Measurements from ENCODE around the gene PRPSAP2. TPM values are rescaled to one million over a fixed set of nuclear protein-coding genes. Genes with fewer than 3 reads are reported as not detected.

PRPSAP2 gene
- total RNA-seq, 1 experiment from 2014 or later, result 24.6 TPM

DNA sequence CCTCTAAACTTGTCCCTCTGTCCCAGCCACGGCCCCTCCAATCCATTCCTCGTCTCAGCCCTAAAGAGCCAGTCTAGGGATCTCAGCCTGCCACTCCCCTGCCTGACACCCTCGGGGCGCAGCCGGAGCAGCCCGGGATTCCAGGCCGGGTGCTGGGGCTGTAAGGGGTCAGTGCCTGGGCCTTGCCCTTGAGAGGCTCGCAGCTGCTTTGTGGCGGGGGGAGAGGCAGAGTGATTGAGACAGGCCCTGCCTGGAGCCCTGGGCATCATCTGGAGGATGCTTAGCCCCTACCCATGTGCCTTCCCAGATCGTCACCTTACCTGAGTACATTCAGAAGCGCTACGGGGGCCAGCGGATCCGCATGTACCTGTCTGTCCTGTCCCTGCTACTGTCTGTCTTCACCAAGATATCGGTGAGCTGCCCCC lies 102.3 kb downstream of the PRPSAP2 start:
- Mint-ChIP-seq H3K36me3 (ENCODE audit: insufficient read depth, unreplicated experiment) (no peaks in the 10 kb centered on the region), H3K27ac (ENCODE audit: unreplicated experiment) (no peak overlapping the region), H3K9me3 (ENCODE audit: low read depth, unreplicated experiment) (no peaks in the 10 kb centered on the region), H3K4me3 (ENCODE audit: low read depth, unreplicated experiment) (no peak overlapping the region), H3K4me1 (ENCODE audit: low read depth, unreplicated experiment) (no peaks in the 10 kb centered on the region), H3K27me3 (ENCODE audit: unreplicated experiment) (no peaks in the 10 kb centered on the region)
- CTCF ChIA-PET, result interaction anchor here (1.6 kb wide), 1 partner anchor 335 kb away, joined by 8 read pairs; no protein-coding TSS in a partner anchor
- intact Hi-C loops (cut with micrococcal nuclease; ENCODE audit: unreplicated experiment), result no loop called here
- DNase-seq, result no peak
- TF ChIP-seq, protein P1, sequence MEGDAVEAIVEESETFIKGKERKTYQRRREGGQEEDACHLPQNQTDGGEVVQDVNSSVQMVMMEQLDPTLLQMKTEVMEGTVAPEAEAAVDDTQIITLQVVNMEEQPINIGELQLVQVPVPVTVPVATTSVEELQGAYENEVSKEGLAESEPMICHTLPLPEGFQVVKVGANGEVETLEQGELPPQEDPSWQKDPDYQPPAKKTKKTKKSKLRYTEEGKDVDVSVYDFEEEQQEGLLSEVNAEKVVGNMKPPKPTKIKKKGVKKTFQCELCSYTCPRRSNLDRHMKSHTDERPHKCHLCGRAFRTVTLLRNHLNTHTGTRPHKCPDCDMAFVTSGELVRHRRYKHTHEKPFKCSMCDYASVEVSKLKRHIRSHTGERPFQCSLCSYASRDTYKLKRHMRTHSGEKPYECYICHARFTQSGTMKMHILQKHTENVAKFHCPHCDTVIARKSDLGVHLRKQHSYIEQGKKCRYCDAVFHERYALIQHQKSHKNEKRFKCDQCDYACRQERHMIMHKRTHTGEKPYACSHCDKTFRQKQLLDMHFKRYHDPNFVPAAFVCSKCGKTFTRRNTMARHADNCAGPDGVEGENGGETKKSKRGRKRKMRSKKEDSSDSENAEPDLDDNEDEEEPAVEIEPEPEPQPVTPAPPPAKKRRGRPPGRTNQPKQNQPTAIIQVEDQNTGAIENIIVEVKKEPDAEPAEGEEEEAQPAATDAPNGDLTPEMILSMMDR (IDR thresholded peaks at IDR 0.05; ENCODE audit: unreplicated experiment), result no peak
- BruUV-seq (replicated peaks), result no TSS peak

DNA sequence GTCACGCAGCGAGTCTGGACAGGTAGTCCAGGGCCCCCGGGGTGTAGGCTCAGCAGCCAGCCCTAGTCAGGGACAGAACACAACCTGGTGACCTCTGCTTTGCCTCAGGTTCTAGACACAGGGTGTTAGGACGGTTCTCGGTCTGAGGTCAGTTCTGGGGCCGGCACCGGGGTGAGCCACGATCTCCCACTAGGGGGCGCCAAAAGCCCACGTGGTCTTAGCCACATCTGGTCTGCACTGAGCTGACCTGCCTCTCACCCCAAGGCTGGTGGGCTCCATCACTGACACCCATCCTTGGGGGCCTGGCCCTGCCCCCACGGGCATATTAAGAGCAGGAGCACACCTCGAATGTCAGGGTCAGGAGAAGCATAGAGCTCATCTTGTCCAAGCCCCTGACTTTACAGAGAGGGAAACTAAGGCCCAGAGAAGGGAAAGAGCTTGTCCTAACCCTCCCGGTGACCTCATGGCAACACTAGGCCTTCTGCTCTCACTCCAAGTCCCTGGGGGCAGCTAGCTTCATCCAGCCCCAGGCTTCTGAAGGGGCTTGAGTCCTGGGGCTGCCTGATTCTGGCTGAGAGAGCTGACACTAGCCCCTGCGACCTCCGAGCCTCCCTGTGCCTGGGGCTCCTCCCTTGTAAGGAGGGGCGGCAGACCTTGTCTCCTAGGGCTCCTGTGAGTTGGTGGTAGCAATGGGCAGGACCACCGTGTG lies 103.0 kb downstream of the PRPSAP2 start:
- H3K4me3 Mint-ChIP-seq (ENCODE audit: low read depth, unreplicated experiment), result no peak overlapping the region
- DNase-seq, result peak; percentile 85
- no peak overlapping the region for H3K27ac Mint-ChIP-seq (ENCODE audit: unreplicated experiment)
- no peaks in the 10 kb centered on the region for H3K36me3 Mint-ChIP-seq (ENCODE audit: insufficient read depth, unreplicated experiment)
- intact Hi-C loops (cut with micrococcal nuclease; ENCODE audit: unreplicated experiment), result no loop called here
- no peaks in the 10 kb centered on the region for H3K27me3 Mint-ChIP-seq (ENCODE audit: unreplicated experiment)
- BruUV-seq (replicated peaks), result no TSS peak
- TF ChIP-seq, protein P1 (IDR thresholded peaks at IDR 0.05; ENCODE audit: unreplicated experiment), result peak; percentile 84
- CTCF ChIA-PET, result interaction anchor here (0.6 to 1.6 kb wide), 4 partner anchors 9 to 335 kb away, joined by 3 to 8 read pairs (median 4); no protein-coding TSS in a partner anchor
- no peaks in the 10 kb centered on the region for H3K9me3 Mint-ChIP-seq (ENCODE audit: low read depth, unreplicated experiment)
- H3K4me1 Mint-ChIP-seq (ENCODE audit: low read depth, unreplicated experiment), result no peaks in the 10 kb centered on the region

DNA sequence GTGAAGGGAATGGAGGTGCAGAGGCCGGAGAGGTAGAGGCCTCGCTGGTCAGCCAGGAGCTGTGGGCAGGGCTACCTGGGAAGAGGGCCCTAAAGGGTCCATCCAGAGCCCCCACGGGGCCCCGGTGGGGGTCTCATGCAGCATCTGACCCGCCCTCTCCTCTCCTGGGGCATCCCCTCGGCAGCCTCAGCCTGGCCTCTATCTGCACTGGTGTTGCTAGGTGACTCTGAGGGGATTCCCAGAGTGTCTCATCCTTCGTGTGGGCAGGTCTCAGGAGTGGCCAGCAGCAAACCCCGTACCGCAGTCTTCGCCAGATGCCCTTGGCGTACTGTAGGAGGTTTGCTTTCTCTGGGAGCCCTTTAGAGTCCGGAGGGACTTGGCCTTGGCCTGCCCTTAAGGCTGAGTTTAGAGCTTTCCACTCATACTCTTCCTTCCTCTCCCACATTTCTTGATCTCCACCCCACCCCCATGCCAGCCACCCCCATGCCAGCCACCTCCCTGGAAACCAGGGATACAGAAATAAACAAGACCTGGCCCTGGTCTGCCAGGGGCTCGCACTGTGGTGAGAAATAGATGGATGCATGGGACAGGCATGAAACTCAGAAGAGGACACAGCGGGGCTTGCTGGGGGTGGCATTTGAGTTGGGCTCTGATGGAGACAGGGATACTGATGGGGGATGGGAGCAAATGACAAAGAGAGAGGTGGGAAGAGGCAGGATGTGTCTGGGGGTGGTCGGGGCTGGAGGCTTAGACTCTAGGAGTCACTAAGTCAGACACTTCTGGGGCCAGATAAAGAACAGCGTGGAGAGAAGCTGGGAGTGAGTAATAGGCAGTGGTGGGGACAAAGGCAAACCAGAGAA lies 103.9 kb downstream of the PRPSAP2 start:
- intact Hi-C loops (cut with micrococcal nuclease; ENCODE audit: unreplicated experiment), result no loop called here
- DNase-seq, result no peak

DNA sequence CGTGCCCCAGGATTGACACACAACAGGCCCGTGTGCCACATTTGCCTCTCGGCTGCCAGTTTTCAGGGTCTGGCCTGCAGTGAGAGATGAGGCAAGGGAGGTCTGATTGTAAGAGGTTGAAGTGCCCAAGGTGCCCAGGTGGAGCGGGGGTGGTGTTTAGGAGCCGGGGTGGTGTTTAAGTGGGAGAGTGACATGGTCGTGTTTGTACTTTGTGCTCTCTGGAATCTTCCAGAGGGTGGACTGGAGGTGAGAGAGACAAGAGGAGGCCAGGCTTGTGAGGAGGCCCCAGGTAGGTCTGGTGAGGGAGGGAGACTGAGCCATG lies 104.5 kb downstream of the PRPSAP2 start:
- DNase-seq, result no peak
- Mint-ChIP-seq H3K4me1 (ENCODE audit: low read depth, unreplicated experiment) (no peaks in the 10 kb centered on the region), H3K36me3 (ENCODE audit: insufficient read depth, unreplicated experiment) (peaks cover under 1% of the 10 kb centered on the region), H3K4me3 (ENCODE audit: low read depth, unreplicated experiment) (no peak overlapping the region), H3K9me3 (ENCODE audit: low read depth, unreplicated experiment) (no peaks in the 10 kb centered on the region), H3K27me3 (ENCODE audit: unreplicated experiment) (no peaks in the 10 kb centered on the region), H3K27ac (ENCODE audit: unreplicated experiment) (no peak overlapping the region)
- CTCF ChIA-PET, result no interaction called here
- TF ChIP-seq, protein P1 (IDR thresholded peaks at IDR 0.05; ENCODE audit: unreplicated experiment), result no peak
- intact Hi-C loops (cut with micrococcal nuclease; ENCODE audit: unreplicated experiment), result no loop called here
- BruUV-seq (replicated peaks), result no TSS peak

More for the DNA sequence above, 103.9 kb downstream of the PRPSAP2 start:
- TF ChIP-seq, protein P1 (IDR thresholded peaks at IDR 0.05; ENCODE audit: unreplicated experiment), result no peak
- H3K9me3 Mint-ChIP-seq (ENCODE audit: low read depth, unreplicated experiment), result no peaks in the 10 kb centered on the region
- H3K27ac Mint-ChIP-seq (ENCODE audit: unreplicated experiment), result no peak overlapping the region
- BruUV-seq (replicated peaks), result no TSS peak
- no peak overlapping the region for H3K4me3 Mint-ChIP-seq (ENCODE audit: low read depth, unreplicated experiment)
- CTCF ChIA-PET, result interaction anchor here (1.0 to 1.6 kb wide), 3 partner anchors 8 to 336 kb away, joined by 3 to 8 read pairs (median 5); no protein-coding TSS in a partner anchor
- H3K4me1 Mint-ChIP-seq (ENCODE audit: low read depth, unreplicated experiment), result no peaks in the 10 kb centered on the region
- H3K36me3 Mint-ChIP-seq (ENCODE audit: insufficient read depth, unreplicated experiment), result no peaks in the 10 kb centered on the region
- no peaks in the 10 kb centered on the region for H3K27me3 Mint-ChIP-seq (ENCODE audit: unreplicated experiment)
